ENCODE results near the gene VAT1L.
A peak's percentile ranks its signal among the peaks of the same experiment; 100 is the strongest.

The VAT1L gene

DNA sequence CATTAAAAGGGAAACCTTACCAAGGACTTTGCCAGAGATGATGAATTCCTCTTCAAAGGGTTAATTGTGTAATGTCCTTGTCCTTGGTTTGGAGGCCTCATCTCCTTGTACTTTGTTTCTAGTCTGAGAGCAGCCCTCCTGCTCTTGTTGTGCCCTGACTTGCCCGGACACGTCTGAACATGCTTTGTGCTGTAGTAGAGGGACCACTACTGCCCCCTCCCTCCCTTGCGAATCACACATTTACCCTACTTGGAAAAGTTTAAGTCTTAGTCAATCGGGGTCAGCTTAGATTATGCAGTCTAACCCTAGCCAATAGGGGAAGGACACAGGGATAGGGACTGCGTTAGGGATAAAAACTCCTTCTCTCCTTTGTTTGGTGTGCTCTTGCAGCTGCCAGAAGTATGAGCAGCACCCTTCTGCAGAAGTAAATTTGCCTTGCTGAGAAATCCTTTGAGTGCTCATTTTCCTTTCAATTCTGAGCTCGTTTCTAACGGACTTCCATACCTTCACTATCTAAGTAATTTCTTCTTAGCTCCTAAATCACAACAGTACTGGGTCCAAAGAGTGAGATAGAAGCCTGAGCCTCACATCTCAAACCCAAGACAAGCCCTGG lies 207.6 kb downstream of the VAT1L start:
- DNase-seq, result no peak
- in situ Hi-C loops (cut with HindIII; ENCODE audit: low pct_ligation_motif_present, low pct_unique_long_range_greater_than_20kb, low sequenced_read_pairs), result no loop called here

DNA sequence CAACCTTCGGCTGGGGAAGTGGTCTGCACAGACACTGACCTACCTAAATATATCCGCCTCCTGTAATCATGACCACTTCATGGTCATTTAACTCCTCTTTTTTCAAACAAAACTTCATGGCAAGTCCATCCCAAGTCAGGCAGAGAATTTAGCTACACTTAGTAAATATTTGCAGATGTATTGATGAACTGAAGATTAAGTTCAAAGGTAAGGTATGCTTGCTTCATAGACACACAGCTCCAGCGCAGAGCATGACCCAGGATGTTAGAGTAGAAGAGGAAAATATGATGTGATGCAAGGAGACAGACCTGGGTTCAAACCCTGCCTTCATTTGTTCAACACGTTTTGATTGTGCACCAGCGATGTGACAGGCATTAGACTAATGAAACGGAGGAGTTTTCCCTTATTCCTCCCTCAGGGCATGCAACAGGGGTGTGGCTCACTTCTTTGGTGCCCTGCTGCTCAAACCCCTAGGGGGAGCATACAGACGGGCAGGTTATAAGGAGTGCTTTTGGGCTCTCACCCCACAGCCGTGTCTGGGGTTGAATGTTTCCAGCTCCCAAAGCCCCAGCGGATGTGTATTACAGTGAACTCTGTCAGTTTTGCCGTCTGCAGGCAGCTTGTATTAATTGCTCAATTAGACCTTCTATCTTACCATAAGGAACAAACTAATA lies 210.1 kb downstream of the VAT1L start:
- DNase-seq, result no peak
- in situ Hi-C loops (cut with HindIII; ENCODE audit: low pct_ligation_motif_present, low pct_unique_long_range_greater_than_20kb, low sequenced_read_pairs), result no loop called here

DNA sequence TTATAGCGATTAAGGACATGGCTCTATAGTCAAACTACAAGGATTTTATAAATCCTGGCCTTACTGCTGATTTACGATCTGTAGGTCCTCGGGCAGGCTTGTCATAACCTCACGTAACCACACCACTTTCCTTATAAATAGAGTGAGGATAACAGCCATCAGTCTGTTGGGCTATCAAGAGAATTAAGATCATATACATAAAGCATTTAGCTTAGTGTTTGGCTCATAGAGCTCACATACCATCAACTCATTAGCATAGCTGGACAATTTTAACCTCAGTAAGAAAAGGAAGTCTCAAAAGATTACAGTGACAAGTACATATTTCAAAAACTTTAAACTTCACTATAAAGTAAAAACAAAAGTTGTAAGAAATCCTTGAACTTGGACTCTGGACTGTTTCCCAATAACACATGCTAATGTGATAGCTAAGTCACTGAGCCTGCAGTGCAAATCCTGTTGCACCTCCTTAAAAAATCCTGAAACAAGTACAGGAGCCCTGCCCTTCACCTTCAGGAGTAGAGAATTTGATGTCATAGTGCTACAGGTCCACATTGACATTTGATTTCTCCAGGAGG lies 213.2 kb downstream of the VAT1L start:
- in situ Hi-C loops (cut with HindIII; ENCODE audit: low pct_ligation_motif_present, low pct_unique_long_range_greater_than_20kb, low sequenced_read_pairs), result no loop called here
- DNase-seq, result no peak

DNA sequence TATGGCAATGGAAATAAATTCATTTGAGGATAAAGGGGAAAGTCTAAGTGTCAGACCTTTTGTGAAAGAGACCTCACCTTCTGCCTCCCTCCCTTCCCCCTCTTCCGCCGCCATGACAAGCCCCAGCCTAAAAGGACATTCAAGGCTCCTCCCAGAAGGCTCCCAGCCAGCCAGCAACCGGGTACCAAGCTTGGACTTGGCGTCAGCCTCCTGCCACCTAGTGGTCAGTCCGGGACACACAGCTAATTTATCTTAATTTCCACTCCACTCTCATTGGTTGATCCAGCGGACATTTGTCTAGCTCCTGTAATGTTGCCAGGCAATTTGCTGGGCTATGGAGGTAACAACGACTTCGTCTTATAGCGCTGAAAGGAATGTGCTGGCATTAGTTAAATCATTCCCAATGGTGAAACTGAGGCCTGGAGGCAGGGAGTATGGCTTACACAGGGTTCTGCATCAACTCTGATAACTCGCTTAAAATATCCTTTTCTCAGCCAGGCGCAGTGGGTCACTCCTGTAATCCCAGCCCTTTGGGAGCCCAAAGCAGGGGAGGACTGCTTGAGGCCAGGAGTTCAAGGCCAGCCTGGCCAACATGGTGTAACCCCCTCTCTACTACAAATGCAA lies 214.7 kb downstream of the VAT1L start:
- peak; percentile 95 for DNase-seq
- in situ Hi-C loops (cut with HindIII; ENCODE audit: low pct_ligation_motif_present, low pct_unique_long_range_greater_than_20kb, low sequenced_read_pairs), result no loop called here

DNA sequence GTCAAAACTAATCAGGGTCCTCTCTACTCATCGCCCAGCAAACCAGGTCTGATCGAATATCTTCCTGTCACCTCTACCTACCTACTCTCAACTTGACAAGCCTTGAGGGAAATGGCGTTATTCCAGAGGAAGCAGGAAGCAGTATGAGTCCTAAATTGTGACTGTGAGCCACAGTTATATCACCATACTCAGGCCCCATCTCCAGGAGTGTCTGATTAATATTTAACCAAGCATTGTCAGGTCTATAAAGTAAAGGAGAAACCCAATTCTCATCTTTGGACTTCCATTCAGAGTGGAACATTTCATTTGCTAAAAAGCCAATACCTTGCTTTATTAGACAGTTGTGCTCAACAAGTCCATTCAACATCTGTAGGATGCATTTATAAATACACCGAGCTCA lies 216.2 kb downstream of the VAT1L start:
- in situ Hi-C loops (cut with HindIII; ENCODE audit: low pct_ligation_motif_present, low pct_unique_long_range_greater_than_20kb, low sequenced_read_pairs), result no loop called here
- no peak for DNase-seq

DNA sequence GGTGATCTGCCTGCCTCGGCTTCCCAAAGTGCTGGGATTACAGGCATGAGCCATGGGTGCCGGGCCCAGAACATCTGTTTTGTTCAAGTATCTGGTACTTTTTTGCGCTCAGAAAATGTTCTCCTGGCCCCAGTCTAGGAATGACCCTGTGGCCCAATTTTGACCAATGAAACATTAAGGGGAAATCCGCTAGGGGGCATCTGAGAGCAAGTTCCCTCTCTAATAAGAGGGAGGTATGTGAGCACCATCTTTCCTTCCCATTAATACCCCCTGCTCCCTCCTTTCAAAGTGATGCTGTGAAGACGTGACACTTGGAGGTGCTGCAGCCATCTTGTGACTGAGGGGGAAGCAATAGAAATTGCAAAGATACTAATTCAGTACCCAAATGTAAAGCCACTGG lies 217.5 kb downstream of the VAT1L start:
- DNase-seq, result peak; percentile 28
- in situ Hi-C loops (cut with HindIII; ENCODE audit: low pct_ligation_motif_present, low pct_unique_long_range_greater_than_20kb, low sequenced_read_pairs), result no loop called here

DNA sequence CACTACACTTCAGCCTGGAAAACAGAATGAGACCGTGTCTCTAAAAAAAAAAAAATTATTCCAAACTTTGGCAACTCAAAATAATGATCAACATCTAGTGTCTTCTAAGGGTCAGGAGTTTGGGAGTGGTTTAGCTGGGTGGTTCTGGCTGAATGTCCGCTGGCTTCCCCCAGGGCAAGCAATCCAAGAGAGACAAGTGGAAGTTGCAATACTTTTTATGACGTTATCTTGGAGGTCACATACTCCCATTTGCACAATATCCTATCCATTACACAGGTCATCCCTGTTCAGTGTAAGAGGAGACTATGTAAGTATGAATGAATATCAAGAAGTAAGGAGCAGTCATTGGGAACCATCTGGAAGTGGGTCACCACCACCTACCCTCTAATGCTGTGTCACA lies 218.8 kb downstream of the VAT1L start:
- in situ Hi-C loops (cut with HindIII; ENCODE audit: low pct_ligation_motif_present, low pct_unique_long_range_greater_than_20kb, low sequenced_read_pairs), result no loop called here
- no peak for DNase-seq

DNA sequence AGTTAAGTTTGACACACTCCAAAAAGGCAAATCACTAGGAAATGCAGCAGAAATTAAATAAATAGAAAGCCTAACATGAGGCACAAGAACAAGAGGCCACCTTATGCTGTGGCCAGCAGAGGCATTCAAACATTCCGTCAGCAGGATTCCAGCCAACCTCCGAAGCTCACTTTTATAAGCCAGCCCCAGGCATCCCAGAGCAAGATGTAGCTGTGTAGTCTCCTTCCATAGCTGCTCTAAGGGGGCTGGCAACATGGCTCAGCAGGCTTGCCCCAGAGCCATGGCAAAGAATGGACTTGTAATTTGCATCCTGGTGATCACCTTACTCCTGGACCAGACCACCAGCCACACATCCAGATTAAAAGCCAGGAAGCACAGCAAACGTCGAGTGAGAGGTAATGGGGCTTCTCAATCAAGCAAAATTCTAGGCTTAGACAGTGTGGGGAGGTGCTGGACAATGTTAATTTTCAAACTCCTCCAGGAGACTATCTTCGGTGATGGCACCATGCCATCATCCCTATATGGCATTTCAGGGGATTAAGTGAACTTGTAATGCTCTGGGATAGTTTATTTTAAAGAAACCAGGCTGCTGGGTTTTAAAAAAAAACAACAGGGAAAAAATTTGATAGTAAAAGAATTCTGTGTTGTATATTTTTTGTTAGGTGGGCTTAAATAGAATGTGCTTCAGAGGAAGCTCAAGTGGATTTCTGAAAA lies 234.1 kb downstream of the VAT1L start, which contains the start of gene CLEC3A:
Gene CLEC3A, plus strand, starts transcription at position 202 of the 714 bp plus-strand sequence. Its CDS starts 79 bp downstream, at position 281.
- DNase-seq, result no peak
- in situ Hi-C loops (cut with HindIII; ENCODE audit: low pct_ligation_motif_present, low pct_unique_long_range_greater_than_20kb, low sequenced_read_pairs), result no loop called here

DNA sequence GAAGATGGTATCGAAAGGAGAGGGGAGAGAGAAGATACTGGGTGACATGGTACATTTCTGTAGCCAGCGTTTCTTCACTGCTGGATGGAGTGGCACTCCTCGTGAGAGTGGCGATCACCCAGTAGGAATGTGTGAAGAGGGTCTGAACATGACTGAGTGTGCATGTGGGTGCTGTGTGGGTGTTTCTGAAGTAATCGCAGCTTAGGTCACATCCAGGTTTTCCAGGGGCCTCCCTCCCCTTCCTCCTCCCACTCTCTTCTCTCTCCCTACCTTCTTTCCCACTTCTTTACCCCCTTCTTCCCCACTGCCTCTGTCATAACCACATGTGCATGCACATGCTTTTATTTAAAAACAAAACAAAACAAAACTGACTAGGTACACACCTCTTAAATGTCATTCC lies 235.8 kb downstream of the VAT1L start:
- DNase-seq, result no peak
- in situ Hi-C loops (cut with HindIII; ENCODE audit: low pct_ligation_motif_present, low pct_unique_long_range_greater_than_20kb, low sequenced_read_pairs), result no loop called here

DNA sequence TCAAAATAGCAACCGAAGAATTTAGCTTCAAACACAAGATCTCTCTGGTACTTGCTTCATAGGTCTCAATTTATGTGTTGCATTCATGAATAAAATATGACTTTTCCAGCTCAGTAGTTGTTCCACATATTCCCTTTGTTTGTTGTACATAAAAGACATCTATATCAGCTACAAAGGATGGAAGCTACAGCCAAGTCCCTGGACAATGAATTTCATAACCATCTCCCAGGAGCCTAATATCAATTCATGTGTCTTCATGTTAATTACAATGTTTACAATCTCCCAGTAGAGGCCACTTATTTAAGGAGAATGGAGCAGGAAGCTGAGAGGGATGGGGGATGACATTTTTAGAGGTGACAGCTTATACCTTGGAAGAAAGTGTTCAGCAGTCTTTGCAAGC lies 237.3 kb downstream of the VAT1L start:
- no peak for DNase-seq
- in situ Hi-C loops (cut with HindIII; ENCODE audit: low pct_ligation_motif_present, low pct_unique_long_range_greater_than_20kb, low sequenced_read_pairs), result no loop called here

DNA sequence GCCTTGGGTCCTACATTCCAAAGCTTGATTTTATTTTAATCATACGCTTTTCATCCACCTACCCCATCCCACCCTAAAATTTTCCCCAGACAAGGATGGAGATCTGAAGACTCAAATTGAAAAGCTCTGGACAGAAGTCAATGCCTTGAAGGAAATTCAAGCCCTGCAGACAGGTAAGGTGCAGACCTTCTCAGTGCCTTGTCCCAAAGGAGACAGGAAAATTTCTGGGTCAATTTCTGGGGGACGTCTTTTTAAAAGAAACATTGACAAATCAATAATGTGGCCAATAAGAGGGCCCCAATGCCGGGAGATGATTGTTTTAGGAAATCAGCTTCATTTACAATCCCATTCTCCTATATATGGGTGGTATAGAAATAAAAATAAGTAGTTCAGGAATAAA lies 239.7 kb downstream of the VAT1L start:
- no peak for DNase-seq
- in situ Hi-C loops (cut with HindIII; ENCODE audit: low pct_ligation_motif_present, low pct_unique_long_range_greater_than_20kb, low sequenced_read_pairs), result no loop called here

Data from ACHN (cell line).